Motor neuron (in vitro differentiated cells): ENCODE measurements around the gene AP1M1. TPM values are rescaled to one million over a fixed set of nuclear protein-coding genes. Genes with fewer than 3 reads are reported as not detected.

Experiments
- ATAC-seq, 8 experiments: fragments of 200-7000 bp; cut with Tn5 transposase; replicated peaks in 6 of 8; 2 replicates each; pipeline ENCODE4 v1.8.0; 2021; ENCODE audit warnings: mild to moderate bottlenecking in 8 of 8, moderate library complexity in 8 of 8
- H3K27ac ChIP-seq, 2 donors: fragments of 250-450 bp; sonication (Bioruptor Pico); 2 replicates each; pipeline ENCODE4 v1.9.0; 2021; ENCODE audit warnings: antibody characterized with exemption in 2 of 2, mild to moderate bottlenecking in 2 of 2, moderate library complexity in 1 of 2
- H3K4me1 ChIP-seq, 2 donors: fragments of 250-450 bp; sonication (Bioruptor Pico); replicated peaks in 1 of 2; 2 replicates each; pipeline ENCODE4 v1.6.1; 2021; ENCODE audit warnings: antibody characterized with exemption in 2 of 2, mild to moderate bottlenecking in 2 of 2, moderate library complexity in 1 of 2
- H3K4me3 ChIP-seq, 5 donors: fragments of 250-450 bp; sonication (Bioruptor Pico); 2 replicates each; pipeline ENCODE4 v1.9.0; 2021; ENCODE audit warnings: antibody characterized with exemption in 5 of 5, mild to moderate bottlenecking in 5 of 5, moderate library complexity in 4 of 5
- WGBS, 10 experiments: fragments of 450-650 bp; shearing (Covaris generic); methylation state at CpG; one replicate each; pipeline ENCODE4 v1.0.0; 2022; 5-methylcytosine and 5-hydroxymethylcytosine counted together
- in situ Hi-C, 9 experiments: fragments of 400-800 bp; cut with MboI; loops; one replicate each; pipeline ENCODE4 v1.15.0; 2021; ENCODE audit warnings: low sequenced_read_pairs in 9 of 9, low pct_unique_long_range_greater_than_20kb in 2 of 9; ENCODE audit not compliant: unreplicated experiment in 9 of 9
- total RNA-seq, 8 experiments: library from RNA; unstranded; fragments of 300-600 nt; gene quantifications; 2 replicates each; pipeline versions ENCODE4 v1.2.3 to v1.2.4, GENCODE V29; 2022

Gene AP1M1
- total RNA-seq, 8 experiments from 2014 or later = 23.4 to 87.8 (median 64.6) TPM

DNA sequence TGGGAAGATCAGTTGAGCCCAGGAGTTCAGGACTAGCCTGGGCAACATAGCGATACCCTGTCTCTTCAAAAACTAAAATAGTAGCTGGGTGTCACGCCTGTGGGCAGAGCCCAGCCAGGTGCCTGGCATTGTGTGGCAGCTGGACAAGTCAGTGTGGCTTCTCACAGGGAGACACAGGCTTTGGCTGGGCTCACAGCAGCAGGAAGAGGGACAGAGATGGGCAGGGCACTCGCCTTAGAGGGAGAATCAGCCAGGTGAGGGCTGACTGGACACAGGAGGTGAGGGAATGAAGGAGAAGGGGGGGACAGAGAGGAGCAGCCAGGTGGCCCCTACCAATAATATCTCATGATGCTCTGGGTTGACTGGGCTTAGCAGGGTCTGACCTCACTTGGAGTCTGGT lies 9.2 kb upstream of the AP1M1 start:
- in situ Hi-C loops = loop anchor here in 8 of 9 experiments (10.0 to 25.0 kb wide), 5 partner anchors 144 to 776 kb away; partner anchors contain the start of genes AKAP8L (in 1 of the 8), CYP4F3 (in 1 of the 8) and CYP4F8 (in 1 of the 8)
- Histone ChIP-seq H3K4me3 (no peak overlapping the region), H3K27ac (no peak overlapping the region), H3K4me1 (peaks cover 6 to 7% of the 10 kb centered on the region in 2 donors)
- 60 to 100% (median 100%) methylated on average over 1 to 2 of the region's 3 CpGs; no CpG with 5 or more reads in 7 of the 10 experiments for WGBS, 10 experiments
- no peak for ATAC-seq

GRCh38 chr19:16190198-16190597 lies 7.5 kb upstream of the AP1M1 start:
- peaks cover 6 to 7% of the 10 kb centered on the region in 2 donors for H3K4me1 ChIP-seq
- 70 to 100% (median 100%) methylated on average over 2 to 3 of the region's 6 CpGs; no CpG with 5 or more reads in 3 of the 10 experiments for WGBS, 10 experiments
- H3K4me3 ChIP-seq = no peak overlapping the region
- in situ Hi-C loops = loop anchor here in 6 of 9 experiments (25.0 kb wide), 4 partner anchors 153 to 778 kb away; partner anchors contain the start of genes AKAP8L (in 1 of the 6), CYP4F3 (in 1 of the 6) and CYP4F8 (in 1 of the 6)
- no peak for ATAC-seq
- H3K27ac ChIP-seq = no peak overlapping the region

DNA sequence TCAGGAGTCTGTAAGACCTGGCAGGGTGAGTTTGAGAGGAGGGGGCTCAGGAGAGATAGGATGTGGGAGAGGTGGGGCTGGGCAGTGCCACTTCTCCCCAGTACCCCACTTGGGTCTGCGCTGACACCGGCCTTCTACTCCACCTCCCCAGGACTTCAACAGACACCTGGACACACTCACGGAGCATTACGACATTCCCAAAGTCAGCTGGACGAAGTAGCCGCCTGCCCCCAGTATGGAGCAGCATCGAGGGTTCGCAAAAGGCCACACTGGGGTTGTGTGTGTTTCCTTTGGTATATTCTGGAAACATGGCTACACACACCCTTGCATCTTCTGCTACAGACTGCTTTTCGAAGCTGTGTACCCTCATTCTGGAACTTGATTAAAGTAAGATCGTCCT lies 7.0 kb upstream of the AP1M1 start:
- Histone ChIP-seq H3K27ac (no peak overlapping the region), H3K4me1 (peaks cover 6 to 7% of the 10 kb centered on the region in 2 donors), H3K4me3 (no peak overlapping the region)
- 79 to 100% (median 96%) methylated on average over 1 to 6 of the region's 10 CpGs; no CpG with 5 or more reads in 2 of the 10 experiments for WGBS, 10 experiments
- ATAC-seq = no peak
- in situ Hi-C loops = loop anchor here in 6 of 9 experiments (25.0 kb wide), 4 partner anchors 153 to 778 kb away; partner anchors contain the start of genes AKAP8L (in 1 of the 6), CYP4F3 (in 1 of the 6) and CYP4F8 (in 1 of the 6)

GRCh38 chr19:16191216-16191908 lies 6.3 kb upstream of the AP1M1 start:
- Histone ChIP-seq H3K4me3 (no peak overlapping the region), H3K27ac (no peak overlapping the region), H3K4me1 (peaks cover 2 to 3% of the 10 kb centered on the region in 2 donors)
- 70 to 100% (median 90%) methylated on average over 1 to 12 of the region's 16 CpGs; no CpG with 5 or more reads in 2 of the 10 experiments for WGBS, 10 experiments
- ATAC-seq = peak in 4 of 8 experiments; percentile 23 to 45 (median 34)
- in situ Hi-C loops = loop anchor here in 6 of 9 experiments (25.0 kb wide), 4 partner anchors 154 to 779 kb away; partner anchors contain the start of genes AKAP8L (in 1 of the 6), CYP4F3 (in 1 of the 6) and CYP4F8 (in 1 of the 6)

GRCh38 chr19:16193466-16193865 lies 4.2 kb upstream of the AP1M1 start:
- in situ Hi-C loops = loop anchor here in 6 of 9 experiments (25.0 kb wide), 4 partner anchors 156 to 781 kb away; partner anchors contain the start of genes AKAP8L (in 1 of the 6), CYP4F3 (in 1 of the 6) and CYP4F8 (in 1 of the 6)
- Histone ChIP-seq H3K4me3 (no peak overlapping the region), H3K27ac (no peak overlapping the region), H3K4me1 (peaks cover 8% of the 10 kb centered on the region in 2 donors)
- peak in 2 of 8 experiments; percentile 4 to 6 for ATAC-seq
- 31 to 100% (median 84%) methylated on average over 1 to 7 of the region's 10 CpGs; no CpG with 5 or more reads in 3 of the 10 experiments for WGBS, 10 experiments

DNA sequence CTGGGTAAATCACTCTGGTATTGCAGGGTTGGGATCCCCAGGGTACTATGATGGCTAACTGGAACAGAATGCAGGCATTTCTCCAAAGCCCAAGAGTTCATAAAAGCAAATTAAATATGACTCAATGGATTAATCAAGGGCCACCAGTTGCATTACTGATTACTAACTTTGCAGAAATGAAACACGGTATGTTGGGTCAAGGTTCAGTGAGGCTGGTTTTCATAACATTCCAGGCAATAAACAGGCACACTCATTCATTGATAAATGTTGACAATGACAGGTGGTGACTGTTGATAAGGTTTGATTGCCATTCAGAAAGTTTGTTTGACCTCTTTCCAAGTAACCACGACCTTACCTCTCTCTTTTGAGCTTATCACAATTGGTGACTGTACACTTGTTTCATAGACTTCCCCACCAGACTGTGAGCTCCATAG lies 506 bp upstream of the AP1M1 start:
- no peak for ATAC-seq
- Histone ChIP-seq H3K4me1 (peaks cover 13 to 14% of the 10 kb centered on the region in 2 donors), H3K27ac (peak overlapping the region; percentile 49 to 89), H3K4me3 (peak overlapping the region; percentile 57 to 99 (median 81))
- 0 to 86% (median 22%) methylated on average over 1 to 2 of the region's 2 CpGs for whole genome bisulfite sequencing, 10 experiments
- in situ Hi-C loops = loop anchor here in 6 of 9 experiments (25.0 kb wide), 4 partner anchors 160 to 785 kb away; partner anchors contain the start of genes AKAP8L (in 1 of the 6), CYP4F3 (in 1 of the 6) and CYP4F8 (in 1 of the 6)

- in situ Hi-C loops = loop anchor here in 6 of 9 experiments (25.0 kb wide), 4 partner anchors 161 to 786 kb away; partner anchors contain the start of genes AKAP8L (in 1 of the 6), CYP4F3 (in 1 of the 6) and CYP4F8 (in 1 of the 6)
- peak overlapping the region; percentile 57 to 99 (median 81) for H3K4me3 ChIP-seq
- WGBS, 10 experiments = 0% methylated on average over 1 to 8 of the region's 18 CpGs; no CpG with 5 or more reads in 7 of the 10 experiments
- peaks cover 13 to 14% of the 10 kb centered on the region in 2 donors for H3K4me1 ChIP-seq
- peak in 3 of 8 experiments; percentile 2 to 10 (median 4) for ATAC-seq
- H3K27ac ChIP-seq = peak overlapping the region; percentile 88 to 89
These were observed 600 bp downstream of the AP1M1 start for GRCh38 chr19:16198370-16198651.

DNA sequence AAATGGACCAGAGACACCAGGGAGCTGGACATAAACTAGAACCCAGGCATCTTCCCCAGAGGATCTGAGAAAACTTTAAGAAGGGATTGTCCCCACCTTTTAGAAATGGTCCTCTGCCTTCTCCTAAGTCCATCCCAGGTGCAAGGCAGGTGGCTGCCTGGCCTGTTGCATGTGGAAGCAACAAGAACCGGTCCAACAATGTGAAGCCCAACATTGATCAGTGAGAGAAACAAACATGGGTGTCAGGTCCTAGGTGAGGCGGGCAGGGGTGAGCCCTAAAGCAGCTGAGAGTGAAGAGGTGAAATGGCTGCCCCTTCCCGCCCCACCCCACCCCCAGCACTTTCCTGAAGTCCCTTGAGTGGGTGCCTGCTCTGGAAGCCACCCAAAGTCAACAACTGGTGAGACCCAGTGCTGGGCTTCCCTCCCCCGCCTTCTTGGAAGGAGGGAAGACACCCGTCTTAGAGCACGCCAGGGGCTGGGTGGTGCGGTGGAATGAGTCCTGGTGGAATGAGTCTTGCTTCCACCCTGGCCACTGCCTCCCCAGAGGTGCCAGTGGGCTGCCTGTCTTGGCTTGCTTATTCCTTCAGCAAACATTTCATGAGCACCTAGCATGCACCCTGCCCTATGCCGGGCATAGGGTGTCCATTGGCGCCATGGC lies 1.7 kb downstream of the AP1M1 start:
- no peak for ATAC-seq
- Histone ChIP-seq H3K4me1 (peaks cover 13 to 14% of the 10 kb centered on the region in 2 donors), H3K27ac (no peak overlapping the region), H3K4me3 (no peak overlapping the region)
- in situ Hi-C loops = loop anchor here in 6 of 9 experiments (25.0 kb wide), 4 partner anchors 162 to 787 kb away; partner anchors contain the start of genes AKAP8L (in 1 of the 6), CYP4F3 (in 1 of the 6) and CYP4F8 (in 1 of the 6)
- 96 to 100% (median 100%) methylated on average over 1 to 3 of the region's 9 CpGs; no CpG with 5 or more reads in 7 of the 10 experiments for WGBS, 10 experiments

GRCh38 chr19:16200038-16201010 lies 2.6 kb downstream of the AP1M1 start:
- H3K4me3 ChIP-seq = no peak overlapping the region
- no peak overlapping the region for H3K27ac ChIP-seq
- 64 to 100% (median 90%) methylated on average over 1 to 18 of the region's 20 CpGs; no CpG with 5 or more reads in 1 of the 10 experiments for WGBS, 10 experiments
- H3K4me1 ChIP-seq = peaks cover 13 to 14% of the 10 kb centered on the region in 2 donors
- in situ Hi-C loops = no loop called here
- ATAC-seq = no peak

- ATAC-seq = no peak
- Histone ChIP-seq H3K27ac (no peak overlapping the region), H3K4me1 (peaks cover 13 to 14% of the 10 kb centered on the region in 2 donors), H3K4me3 (no peak overlapping the region)
- in situ Hi-C loops = no loop called here
- 68 to 100% (median 92%) methylated on average over 1 to 4 of the region's 4 CpGs; no CpG with 5 or more reads in 3 of the 10 experiments for WGBS, 10 experiments
These were observed 3.3 kb downstream of the AP1M1 start for GRCh38 chr19:16201011-16201391.

GRCh38 chr19:16202320-16203255 lies 4.9 kb downstream of the AP1M1 start:
- in situ Hi-C loops = no loop called here
- no peak overlapping the region for H3K4me3 ChIP-seq
- H3K4me1 ChIP-seq = peaks cover 6% of the 10 kb centered on the region in 2 donors
- 62 to 100% (median 89%) methylated on average over 1 to 9 of the region's 22 CpGs; no CpG with 5 or more reads in 1 of the 10 experiments for WGBS, 10 experiments
- no peak overlapping the region for H3K27ac ChIP-seq
- no peak for ATAC-seq
